HG02763 (cell line): ENCODE results near the gene SIK2.

Source experiments
- ATAC-seq: cut with Tn5 transposase; IDR thresholded peaks from one replicate; pipeline ENCODE4 v1.9.1; 2021; ENCODE audit warnings: mild to moderate bottlenecking, moderate library complexity; ENCODE audit not compliant: unreplicated experiment

Gene SIK2

GRCh38 chr11:111778047-111778558 lies 175.9 kb downstream of the SIK2 start:
- ATAC-seq, result no peak

- no peak for ATAC-seq
Observed at GRCh38 chr11:111779118-111779517, 176.9 kb downstream of the SIK2 start.
